HG03439 (cell line): ENCODE results near the gene CYFIP1.

Experiments used
- ATAC-seq: cut with Tn5 transposase; IDR thresholded peaks from one replicate; pipeline ENCODE4 v1.9.1; 2021; ENCODE audit warnings: mild to moderate bottlenecking, moderate library complexity; ENCODE audit not compliant: unreplicated experiment

Gene CYFIP1

DNA sequence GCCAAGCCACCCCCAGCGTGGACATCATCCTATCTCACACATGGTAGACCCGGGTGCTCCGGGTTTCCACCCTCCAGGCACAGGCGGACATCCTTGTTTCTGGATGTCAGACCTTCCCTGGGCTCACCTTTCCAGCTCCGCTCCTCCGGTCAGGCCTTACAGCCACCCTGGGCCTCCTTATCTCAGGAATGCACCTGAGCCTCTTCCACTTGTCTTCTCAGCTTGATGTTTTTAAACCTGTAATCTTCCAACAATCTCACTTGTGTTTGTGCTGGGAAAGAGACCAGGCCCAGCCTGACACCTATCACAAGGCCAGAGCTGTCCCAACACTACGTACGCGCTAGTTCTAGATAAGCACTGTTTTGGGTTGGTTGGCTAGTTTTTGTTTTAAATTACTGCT, 87.8 kb downstream of the CYFIP1 start:
- no peak for ATAC-seq

DNA sequence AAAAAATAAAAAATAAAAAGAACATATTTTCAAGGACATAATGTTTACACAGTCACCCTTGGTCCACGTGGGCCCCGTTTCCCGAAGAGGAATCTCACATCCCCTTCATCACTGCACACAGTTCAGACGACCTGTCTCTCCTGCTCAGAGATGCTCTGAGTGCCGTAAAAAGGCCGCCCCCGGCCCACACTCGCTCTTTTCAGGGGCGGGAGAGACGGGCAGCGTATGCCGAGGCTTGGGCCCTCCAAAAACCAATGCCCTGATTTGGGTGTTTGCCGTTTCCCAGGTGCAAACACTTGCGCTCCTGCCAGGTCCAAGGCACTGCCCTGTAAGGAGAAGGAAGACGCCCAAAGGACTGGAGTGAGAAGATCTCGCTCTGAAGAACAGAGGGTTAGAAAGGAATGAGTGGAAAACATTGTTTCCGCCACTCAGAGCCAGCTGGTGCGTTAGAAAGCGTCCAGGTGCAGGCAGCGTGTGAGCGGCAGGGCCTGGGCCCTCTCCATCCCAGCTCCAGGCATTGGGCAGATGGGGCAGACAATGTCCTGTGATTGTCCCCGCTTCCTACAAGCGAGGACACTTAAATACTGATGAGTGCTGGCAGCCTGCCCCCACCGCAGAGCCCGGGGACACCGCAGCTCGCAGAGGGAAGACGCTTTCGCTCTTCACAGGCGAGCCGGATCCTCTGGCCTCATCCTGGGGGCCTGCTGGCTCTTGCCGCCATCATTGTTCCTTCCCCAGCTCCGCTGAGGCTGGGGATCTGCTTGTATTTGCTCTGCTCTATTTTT, 88.5 kb downstream of the CYFIP1 start:
- no peak for ATAC-seq

DNA sequence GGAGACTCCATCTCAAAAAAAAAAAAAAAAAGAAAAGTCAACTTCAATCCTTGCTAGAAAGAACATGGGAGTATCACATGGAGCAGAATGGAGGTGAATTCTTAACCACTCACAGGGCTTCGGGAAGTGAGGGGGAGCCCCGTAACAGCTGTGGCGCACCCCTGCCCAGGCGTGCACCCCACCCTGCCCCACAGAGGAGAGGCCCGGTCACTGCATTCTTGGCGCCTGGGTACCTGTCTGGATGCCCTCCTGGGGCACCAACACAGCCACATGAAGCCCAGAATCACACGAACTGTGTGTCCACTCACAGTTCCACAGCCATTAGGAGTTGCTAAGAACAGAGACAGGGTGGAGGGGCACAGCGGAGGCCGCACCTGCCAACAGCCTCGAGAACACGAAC, 89.9 kb downstream of the CYFIP1 start:
- ATAC-seq, result no peak

DNA sequence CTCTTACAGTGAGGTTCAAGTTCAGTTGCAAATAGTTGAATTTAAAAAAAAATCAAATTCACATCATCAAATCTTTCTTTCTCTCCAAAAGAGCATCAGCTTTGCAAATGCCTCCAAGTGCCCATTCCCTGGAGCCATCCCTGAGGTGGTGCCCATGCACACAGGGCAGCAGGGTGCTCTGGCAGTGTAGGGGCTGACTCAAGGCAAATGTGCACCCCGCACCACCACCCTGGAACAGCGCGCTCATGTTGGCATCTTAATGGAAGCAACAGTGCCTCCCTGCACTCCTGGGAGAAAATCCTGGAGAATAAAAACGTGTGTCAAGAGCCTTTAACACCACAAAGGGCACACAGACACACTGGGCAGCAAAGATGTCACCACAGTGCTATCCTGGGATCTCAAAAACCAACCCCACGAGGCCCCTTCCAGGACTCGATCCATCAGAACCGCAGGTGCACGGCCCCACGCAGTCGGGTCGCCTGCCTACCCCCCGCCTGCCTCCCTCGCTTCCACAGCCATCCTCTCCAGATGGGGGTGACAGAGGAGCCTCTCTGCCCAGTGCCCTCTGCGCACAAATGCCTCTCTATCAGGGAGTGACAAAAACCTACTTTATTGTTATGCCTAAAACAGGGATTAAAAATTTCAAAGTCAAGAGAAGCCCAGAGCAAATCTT, 90.9 kb downstream of the CYFIP1 start:
- no peak for ATAC-seq

DNA sequence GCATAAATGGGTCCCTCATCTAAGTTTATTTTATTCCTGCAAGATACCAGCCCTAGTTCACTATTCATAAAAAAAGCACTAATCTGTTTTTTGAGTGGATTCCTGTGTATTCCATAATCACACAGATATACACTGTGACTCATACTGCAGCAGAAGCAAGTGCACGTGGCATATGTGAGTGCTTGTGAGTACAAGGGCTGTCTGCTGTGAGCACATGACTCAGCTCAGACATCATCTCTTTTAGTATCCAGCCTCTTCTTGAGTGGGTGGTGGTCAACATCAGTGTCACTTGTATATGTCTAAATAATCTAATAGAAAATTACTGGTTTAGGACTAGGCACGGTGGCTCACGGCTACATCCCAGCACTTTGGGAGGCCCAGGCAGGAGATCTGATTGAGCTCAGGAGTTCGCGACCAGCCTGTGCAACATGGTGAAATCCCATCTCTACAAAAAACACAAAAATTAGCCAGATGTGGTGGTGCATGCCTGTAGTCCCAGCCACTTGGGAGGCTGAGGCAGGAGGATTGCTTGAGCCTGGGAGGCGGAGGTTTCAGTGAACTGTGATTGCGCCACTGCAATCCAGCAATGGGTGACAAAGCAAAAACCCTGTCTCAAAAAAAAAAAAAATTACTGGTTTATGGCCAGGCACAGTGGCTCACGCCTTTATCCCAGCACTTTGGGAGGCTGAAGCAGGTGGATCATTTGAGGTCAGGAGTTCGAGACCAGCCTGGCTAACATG, 91.9 kb downstream of the CYFIP1 start:
- ATAC-seq, result no peak

DNA sequence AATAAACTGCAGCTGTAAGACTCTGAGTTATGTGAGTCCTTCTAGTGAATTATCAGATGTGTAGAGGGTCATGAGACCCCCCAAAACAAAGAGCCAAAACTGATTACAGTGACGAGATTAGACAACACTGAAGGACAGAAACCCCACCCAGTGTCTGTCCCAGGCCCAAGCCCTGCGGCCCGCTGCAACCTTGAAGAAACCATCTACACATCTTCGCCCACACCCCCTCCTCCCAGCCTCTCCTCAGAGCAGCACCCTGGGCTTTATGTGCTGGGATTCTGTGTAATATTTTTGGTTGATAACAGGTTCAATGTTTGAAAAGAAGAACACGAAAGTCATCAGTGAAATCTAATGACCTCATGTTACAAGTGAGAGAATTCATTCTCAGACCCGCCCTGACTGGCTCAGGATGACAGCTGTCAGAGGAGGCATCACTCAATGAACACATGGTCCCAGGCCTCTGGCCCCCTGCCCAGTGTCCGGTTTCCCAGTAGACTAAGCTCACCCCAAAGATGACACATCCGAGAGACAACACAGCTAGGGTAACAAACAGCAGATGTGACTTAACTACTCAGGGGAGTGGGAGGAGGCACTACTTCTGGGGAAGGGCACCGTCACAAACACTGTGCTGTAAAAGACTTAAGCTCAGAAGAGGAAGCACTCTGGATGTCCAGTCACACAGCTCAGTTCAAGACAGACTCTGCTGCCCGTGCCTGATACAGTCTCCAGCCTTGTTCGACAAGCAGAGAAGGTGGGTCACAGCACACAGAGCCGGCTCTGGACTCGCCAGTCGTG, 92.8 kb downstream of the CYFIP1 start:
- ATAC-seq, result no peak

DNA sequence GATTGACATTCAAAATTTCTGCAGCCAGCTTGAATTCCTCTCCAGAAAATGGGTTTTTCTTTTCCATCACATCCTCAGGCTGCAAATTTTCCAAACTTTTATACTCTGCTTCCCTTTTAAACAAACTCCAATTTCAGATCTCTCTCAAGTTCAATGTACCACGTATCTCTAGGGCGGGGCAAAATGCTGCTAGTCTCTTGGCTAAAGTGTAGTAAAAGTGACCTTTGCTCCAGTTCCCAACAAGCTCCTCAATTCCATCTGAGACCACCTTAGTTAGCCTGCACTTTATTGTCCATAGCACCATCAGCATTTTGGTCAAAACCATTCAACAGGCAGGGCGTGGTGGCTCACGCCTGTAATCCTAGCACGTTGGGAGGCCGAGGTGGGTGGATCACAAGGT, 95.0 kb downstream of the CYFIP1 start:
- ATAC-seq, result no peak

DNA sequence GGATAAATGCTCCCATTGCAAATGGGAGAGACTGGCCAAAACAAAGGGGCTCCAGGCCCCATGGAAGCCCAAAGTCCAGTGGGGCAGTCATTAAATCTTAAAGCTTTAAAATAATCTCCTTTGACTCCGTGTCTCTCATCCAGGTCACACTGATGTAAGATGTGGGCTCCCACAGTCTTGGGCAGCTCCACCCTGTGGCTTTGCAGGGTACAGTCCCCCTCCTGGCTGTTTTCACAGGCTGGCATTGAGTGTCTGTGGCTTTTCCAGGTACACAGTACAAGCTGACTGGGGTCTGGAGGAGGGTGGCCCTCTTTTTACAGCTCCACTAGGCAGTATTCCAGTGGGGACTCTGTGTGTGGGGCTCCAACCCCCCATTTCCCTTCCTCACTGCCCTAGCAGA, 95.8 kb downstream of the CYFIP1 start:
- no peak for ATAC-seq

DNA sequence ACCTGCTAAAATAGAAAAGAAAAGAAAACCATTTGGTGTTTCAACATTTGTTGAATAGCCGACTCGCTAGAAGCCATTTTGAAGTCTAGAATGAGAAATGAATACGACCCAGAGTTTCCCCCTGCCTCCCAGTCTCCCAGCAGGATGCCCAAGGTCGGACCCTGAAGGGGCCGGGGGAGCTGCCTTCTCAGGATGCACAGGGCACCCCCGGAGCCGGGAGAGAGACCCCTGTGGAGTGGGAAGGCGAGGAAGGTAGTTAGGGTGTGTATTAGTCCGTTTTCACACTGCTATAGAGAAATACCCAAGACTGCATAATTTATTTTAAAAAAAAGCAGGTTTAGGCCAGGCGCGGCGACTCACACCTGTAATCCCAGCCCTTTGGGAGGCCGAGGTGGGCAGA, 97.0 kb downstream of the CYFIP1 start:
- ATAC-seq, result no peak

DNA sequence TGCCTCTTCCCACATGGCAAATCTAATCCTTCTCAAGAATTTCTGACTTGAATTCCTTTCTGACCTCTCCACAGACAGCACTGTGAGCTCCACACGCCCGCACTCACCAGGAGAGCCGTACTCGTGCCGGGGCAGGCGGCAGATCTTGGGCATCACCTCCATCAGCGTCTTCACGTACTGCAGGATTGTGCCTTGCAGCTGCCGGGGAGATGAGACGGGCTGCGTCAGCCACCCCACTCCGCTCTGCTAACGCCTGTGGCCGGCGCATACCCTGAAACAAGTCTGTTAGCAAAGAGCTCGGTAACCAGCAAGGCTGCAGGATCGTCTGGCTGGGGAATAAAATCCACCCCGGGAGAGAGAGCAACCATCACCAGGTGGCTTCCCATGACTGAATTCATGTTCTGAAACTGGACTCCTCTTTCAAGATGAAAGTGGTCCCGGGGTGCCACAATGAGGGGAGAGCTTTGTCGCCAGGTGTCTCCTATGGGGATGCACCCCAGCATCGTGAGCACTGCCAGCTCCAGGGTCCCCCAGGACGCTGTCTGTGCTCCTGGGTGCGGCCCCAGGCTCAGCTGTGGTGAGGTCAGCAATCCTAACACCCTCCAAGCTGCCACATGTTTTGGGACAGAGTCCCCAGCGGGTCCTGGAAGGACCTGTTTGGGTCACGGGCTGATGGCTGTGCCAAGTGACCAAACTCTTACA, 98.3 kb downstream of the CYFIP1 start:
- no peak for ATAC-seq

DNA sequence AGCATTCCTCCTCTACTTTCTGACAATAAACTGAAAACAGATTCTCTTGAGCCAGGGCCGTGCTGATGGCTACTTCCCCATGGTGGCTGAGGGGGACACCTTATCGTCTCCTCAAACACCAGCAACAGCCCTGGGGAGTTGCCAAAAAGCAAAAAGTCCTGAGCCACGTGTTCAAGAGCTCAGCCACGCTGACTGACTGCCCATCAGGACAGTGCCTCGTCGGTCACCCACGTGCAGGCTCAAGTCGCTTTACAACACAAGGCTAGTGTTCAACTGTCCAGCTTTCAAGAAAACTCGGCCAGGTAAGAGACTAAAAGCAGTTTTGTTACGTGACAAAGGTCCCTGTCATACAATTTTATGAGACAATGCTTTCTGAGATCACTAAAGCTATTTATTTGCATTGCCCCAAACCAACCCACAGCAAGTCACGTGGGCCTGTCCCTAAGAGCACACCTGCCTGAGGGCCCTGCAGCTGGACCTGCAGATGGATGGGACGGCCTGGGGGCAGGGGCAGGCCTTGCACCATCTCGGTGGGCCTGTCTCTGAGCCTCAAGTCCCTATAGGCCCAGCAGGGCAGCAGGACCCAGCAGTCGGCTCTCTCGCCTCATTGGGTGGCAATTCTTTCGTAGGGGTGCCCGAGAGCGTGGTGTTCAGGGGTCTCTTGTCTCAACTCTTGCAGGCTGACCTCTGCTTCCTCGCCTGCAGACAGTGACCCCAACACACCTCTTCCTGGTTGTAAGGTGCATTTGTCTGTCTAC, 99.0 kb downstream of the CYFIP1 start:
- ATAC-seq, result no peak

DNA sequence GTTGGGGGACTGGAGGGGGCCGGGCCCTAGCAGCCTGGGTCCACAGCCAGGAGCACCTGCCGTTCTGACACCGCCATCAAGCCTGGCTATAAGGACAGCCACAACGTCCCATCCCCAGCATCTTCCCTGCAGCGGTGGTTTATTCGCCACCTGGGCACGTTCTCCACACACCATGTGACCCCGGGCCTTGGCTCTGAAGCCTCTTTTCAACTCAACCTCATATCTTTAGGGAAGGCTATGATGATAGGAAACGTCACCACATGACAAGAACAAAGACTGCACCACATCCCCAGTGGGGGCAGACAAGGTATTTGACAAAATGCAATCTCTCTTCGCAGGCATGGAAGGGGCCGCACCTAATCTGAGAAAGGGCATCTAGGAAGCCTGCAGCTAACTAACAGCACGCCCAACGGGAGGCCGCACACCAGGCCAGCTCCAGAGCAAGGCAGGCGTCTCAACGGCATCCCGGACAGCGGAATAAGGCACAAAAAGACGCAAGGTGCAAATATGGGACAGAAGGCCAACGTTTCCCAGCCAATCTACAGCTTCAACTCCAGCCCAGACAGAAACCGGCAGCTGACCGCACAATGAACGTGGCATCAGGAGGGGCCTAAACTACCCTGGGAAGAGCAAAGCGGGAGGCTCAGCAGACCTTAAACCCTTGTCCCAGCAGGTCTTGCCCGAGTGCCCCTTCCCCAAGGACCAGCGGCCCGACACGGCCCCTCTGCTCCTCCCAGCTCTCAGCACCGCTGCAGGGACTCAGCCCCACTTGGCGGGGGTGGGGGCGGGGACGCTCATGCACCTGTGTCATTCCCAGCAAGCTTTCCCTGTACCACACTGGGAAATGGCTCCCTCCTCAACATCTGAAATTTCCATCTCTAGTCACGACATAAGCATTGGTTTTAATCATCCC, 99.8 kb downstream of the CYFIP1 start:
- ATAC-seq, result no peak

DNA sequence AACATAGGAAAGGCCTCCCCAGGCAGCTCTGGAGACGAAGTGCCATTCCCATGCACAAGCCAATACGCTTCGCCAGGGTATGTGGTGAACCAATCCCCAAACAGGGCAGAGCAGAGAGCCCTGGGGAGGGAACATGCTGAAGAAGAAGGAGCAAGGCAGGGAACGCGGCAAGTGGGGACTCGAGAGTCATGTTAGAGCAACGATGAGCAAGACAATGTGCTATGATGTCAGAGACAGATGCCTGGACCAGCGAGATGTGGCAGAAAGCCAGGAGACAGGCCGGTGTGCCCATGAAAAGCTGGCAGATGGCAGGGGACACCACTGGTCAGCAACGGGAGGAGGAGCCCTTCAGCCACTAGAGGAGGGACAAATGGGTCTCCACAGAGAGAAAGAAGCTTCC, 102.1 kb downstream of the CYFIP1 start:
- ATAC-seq, result no peak

DNA sequence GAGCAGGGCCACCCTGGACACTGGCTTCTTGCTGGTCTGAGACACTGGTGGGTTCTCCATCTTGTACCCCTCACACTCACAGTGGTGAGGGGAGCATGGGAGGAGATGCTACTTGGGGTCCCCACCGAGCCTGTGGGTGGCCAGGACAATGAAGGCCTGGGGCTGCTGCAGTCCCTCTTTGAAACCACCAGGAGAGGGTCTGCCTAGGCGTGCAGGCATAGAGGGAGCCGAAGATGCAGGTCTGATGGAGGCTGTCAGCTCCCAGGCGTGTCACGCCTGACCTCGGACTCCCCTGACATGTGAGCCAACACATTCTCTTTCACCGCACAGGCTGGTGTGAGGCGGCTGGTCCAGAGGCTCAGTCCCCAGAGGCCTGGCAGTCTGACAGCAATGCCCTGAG, 102.6 kb downstream of the CYFIP1 start:
- no peak for ATAC-seq

DNA sequence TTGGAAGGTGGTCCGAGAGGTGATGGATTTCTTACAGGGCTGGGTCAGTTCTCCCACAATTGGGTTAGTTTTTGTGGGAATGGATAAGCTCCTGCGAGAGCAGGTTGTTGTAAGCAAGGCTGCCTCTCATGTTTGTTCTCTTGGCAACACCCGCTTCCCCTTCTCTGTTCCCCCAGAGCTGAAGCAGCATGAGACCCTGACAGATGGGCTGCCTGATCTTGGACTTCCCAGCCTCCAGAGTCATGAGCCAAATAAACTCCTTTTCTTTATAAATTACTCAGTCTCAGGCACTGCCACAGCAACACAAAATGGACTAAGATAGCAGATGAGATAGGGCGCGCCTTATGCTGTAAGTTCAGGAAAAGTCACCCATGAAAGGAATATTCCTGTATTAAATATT, 103.1 kb downstream of the CYFIP1 start:
- ATAC-seq, result no peak

DNA sequence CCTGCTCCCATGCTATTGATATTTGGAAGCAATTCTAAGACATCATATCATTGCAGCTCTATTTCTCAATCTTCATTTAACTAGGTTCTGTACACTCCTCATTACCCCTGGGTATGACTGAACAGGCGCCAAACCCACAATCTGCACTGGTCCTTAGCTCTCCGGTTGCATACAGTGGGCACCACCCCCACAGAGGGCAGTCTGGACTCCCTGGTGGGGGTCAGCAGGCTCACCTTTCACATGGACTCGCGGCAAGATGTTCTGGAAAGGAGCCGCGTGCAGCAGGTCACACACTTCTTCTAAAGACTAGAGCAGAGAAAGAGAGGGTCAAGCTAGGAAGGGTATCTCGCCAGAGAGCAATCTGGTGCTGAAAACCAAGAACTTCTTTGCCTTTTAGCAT, 105.2 kb downstream of the CYFIP1 start:
- no peak for ATAC-seq

DNA sequence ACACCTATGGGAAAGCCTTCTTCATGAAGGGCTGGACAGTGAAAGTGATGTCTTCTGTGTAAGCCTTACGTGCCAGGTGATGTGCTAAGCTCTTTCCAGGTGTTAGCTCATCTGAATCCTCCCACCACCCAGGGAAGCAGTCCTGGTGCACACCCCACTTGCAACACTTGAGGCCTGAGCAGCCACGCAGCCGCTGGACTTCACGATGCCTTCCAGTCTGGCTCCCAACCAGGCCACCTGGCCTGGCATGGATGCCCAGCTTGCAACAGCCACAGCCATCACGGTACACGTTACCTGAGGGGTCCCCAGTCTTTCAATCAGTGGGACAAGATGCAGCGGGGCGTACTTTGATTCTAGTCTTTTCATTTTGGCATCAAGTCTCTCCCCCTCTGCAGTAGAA, 105.9 kb downstream of the CYFIP1 start:
- ATAC-seq, result no peak

DNA sequence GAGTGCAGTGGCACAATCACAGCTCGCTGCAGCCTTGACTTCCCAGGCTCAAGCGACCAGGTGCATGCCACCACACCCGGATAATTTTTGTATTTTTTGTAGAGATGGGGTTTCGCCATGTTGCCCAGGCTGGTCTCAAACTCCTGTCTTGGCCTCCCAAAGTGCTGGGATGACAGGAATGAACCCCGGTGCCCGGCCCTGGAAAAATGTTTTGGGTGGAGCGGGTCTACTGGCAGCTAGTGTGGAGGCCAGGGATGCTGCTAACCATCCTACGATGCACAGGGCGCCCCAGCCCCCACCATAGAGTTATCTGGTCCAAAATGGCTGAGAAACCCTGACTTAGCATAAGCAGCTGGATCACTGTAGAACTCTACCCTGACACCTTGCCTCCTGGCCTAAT, 106.3 kb downstream of the CYFIP1 start:
- ATAC-seq, result no peak
